Stomach (tissue), 4 donors: Measurements from ENCODE around the gene ACIN1.

Experiments
- EP300 ChIP-seq: sonication (generic); formaldehyde crosslinking; IDR thresholded peaks from one replicate; pipeline ENCODE4 v1.6.1; 2017; ENCODE audit warnings: antibody characterized with exemption
- TF ChIP-seq, protein P1 (sequence below), 7 experiments: fragments of 450-650 bp in 4 of 7; fragments of 200-600 bp in 3 of 7; sonication (generic) in 3 of 7; IDR thresholded peaks; one replicate each; pipeline ENCODE4 v1.5.1; 2016 to 2019; ENCODE audit warnings: antibody characterized with exemption in 7 of 7, control low read depth in 2 of 7, mild to moderate bottlenecking in 1 of 7

GRCh38 chr14:23056956-23057756 lies 37.8 kb downstream of the ACIN1 start, which contains the start of gene CDH24:
- TF ChIP-seq, protein P1, sequence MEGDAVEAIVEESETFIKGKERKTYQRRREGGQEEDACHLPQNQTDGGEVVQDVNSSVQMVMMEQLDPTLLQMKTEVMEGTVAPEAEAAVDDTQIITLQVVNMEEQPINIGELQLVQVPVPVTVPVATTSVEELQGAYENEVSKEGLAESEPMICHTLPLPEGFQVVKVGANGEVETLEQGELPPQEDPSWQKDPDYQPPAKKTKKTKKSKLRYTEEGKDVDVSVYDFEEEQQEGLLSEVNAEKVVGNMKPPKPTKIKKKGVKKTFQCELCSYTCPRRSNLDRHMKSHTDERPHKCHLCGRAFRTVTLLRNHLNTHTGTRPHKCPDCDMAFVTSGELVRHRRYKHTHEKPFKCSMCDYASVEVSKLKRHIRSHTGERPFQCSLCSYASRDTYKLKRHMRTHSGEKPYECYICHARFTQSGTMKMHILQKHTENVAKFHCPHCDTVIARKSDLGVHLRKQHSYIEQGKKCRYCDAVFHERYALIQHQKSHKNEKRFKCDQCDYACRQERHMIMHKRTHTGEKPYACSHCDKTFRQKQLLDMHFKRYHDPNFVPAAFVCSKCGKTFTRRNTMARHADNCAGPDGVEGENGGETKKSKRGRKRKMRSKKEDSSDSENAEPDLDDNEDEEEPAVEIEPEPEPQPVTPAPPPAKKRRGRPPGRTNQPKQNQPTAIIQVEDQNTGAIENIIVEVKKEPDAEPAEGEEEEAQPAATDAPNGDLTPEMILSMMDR (IDR thresholded peaks at IDR 0.05): no peak
- no peak for TF ChIP-seq EP300
